H1 (cell line): ENCODE data around the gene CSRP1. TPM values are rescaled to one million over a fixed set of nuclear protein-coding genes. Genes with fewer than 3 reads are reported as not detected.

Experiments used
- ASH2L ChIP-seq: fragments of 200-600, 300-600 bp; sonication (generic); IDR thresholded peaks from one replicate; pipeline ENCODE4 v1.7.1; 2017; ENCODE audit warnings: low read length
- EP300 ChIP-seq, 2 experiments: IDR thresholded peaks; 1 replicate in 1 of 2; 2 replicates in 1 of 2; pipeline ENCODE4 v1.6.1; 2011 to 2012; ENCODE audit warnings: low read depth in 2 of 2, low read length in 2 of 2, mild to moderate bottlenecking in 2 of 2, borderline replicate concordance in 1 of 2, inconsistent platforms in 1 of 2, moderate library complexity in 1 of 2
- SP1 ChIP-seq: IDR thresholded peaks from 2 replicates; pipeline ENCODE4 v1.6.1; 2011; ENCODE audit warnings: low read depth, low read length
- SRF ChIP-seq: IDR thresholded peaks from 2 replicates; pipeline ENCODE4 v1.6.1; 2011; ENCODE audit warnings: mild to moderate bottlenecking, low read depth, low read length, moderate library complexity
- TAF1 ChIP-seq: IDR thresholded peaks from 2 replicates; pipeline ENCODE4 v1.6.1; 2011; ENCODE audit warnings: mild to moderate bottlenecking, low read depth, low read length
- TEAD4 ChIP-seq: IDR thresholded peaks from 2 replicates; pipeline ENCODE4 v1.6.1; 2012; ENCODE audit warnings: low read depth, low read length, inconsistent platforms, mixed read lengths
- polyA plus RNA-seq, 7 experiments: library from polyadenylated mRNA; depleted of rRNA in 3 of 7; stranded (reverse) in 5 of 7; unstranded in 2 of 7; fragments of >200 nt in 5 of 7; fragments of 200-250 nt in 2 of 7; gene quantifications; 1 replicate in 5 of 7; 2 replicates in 1 of 7; 4 replicates in 1 of 7; pipeline versions ENCODE4 v1.2.1 to v1.2.3, GENCODE V29; 2011 to 2013; ENCODE audit warnings: missing spikeins in 2 of 7, mixed read lengths in 2 of 7
- total RNA-seq: library from RNA; stranded (reverse); fragmentation: NEBNext Ultra II Directional; extraction: Animal tissue kit (Norgen Biotek cat#: 25700); gene quantifications from 2 replicates; pipeline ENCODE4 v1.2.1, GENCODE V29; 2021

CSRP1 gene
- total and polyA plus RNA-seq, 2 of the 8 experiments (the other 6 are each of a cell fraction or from before 2014, with no cell fraction given), result 14.2 to 22.3 TPM

DNA sequence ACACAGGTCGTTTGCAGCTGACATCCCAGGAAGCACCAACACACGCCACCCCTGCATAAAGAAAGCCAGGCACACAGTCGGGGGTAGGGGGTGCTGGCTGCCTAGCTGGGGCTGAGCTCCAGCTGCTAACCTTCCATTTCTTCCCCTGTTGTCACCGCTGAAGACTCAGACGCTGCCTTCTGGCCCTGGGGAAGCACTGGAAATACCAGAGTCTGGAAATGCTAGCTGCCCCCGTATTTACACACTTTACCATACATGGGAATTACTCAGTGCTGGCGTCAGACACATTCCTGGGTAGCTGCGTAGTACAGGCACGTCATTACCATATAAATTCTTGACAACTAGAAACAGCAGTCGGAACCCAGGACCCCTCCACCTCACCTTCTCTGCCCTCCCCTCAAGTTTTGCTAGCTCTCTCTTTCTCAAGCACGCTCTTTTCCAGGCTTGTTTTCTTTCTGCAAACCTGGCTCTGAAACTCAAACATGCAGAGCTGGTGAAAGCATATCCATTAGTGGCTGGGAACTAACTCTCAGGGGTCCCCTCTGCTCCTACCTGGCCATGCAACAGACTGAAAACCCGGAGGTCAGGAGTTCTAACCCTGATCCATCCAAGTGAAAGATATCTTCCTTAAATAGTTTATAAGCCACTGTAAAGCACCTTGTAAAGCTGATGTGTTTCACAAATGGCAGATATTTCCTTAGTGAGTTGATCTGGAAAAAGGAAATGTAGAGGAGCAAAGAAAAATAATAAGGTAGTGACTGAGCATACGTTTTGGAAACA, 3.3 kb downstream of the CSRP1 start (continued):
- TF ChIP-seq EP300 (IDR thresholded peaks at IDR 0.05; ENCODE audit: borderline replicate concordance in 1 of 2, low read depth in 2 of 2, low read length in 2 of 2) (peak in 1 of 2 experiments; percentile 18; a peak in 1 of 3 replicates), TAF1 (peak; percentile 58), TEAD4 (peak; percentile 89), SP1 (0 out of 2 replicates have a peak, but pooled peaks have one; percentile 30), SRF (peak; percentile 95), ASH2L (peak; percentile 51)
